NCI-H1417 (cell line): ENCODE results near the gene PPM1J.
A peak's percentile ranks its signal among the peaks of the same experiment; 100 is the strongest.

Experiments
- DNase-seq, 3 experiments: peaks; one replicate each; lab custom pipeline; 2025; lab: John Stamatoyannopoulos, UW

The PPM1J gene

DNA sequence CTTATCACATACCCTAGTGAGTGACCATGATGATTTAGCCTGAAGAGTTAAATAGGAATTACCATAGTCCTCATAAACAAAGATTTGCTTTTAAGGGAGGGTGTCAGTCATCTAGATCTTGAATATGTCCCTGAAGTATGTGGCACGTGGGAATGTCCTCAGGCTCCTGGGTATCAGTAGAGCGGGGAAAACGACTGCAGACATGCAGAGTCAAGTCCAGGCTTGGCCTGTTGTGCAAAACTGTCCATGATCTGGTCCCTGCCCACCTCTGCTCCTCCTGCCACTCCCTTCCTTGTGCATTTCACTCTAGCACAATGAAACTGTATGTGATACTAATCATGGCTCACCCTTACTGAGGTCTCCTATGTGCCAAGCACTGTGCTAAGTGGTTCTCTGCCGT lies 27.8 kb downstream of the PPM1J start:
- DNase-seq, result no peak

DNA sequence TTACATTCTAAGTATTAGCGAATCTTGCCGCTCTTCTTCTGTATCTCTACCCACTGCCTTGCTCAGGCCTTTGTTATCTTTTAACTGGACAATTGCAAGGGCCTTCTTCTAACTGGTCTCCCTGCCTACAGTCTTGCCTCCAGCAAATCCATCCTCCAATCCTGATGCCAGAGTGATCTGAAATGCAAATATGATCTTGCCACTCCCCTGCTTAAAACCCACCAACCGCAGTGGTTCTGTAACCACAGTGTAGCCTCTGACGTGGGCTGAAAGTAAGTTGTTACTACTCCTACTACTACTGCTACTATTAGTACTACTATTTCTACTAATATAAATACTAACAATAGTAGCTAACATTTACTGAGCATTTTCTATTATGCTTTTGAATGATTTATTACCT lies 28.3 kb downstream of the PPM1J start:
- no peak for DNase-seq

DNA sequence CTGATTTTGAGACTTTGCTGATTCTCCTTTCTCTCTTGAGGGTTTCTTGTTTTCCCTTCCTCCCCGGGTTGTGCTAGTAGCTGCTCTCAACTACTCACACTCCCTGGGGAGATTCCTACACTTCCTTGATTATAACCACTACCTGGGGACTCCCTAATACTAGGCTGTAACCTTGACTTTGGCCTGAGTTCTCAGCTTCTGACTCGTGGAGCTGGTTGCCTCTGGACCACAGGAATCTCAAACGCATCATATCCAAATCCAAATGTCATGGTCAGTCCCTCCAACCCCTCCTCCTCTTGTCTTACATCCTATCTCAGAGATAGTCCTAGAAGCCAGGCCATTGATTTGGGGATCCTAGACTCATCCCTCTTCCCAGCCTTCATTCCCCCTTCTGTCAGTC lies 28.7 kb downstream of the PPM1J start:
- DNase-seq, result no peak

DNA sequence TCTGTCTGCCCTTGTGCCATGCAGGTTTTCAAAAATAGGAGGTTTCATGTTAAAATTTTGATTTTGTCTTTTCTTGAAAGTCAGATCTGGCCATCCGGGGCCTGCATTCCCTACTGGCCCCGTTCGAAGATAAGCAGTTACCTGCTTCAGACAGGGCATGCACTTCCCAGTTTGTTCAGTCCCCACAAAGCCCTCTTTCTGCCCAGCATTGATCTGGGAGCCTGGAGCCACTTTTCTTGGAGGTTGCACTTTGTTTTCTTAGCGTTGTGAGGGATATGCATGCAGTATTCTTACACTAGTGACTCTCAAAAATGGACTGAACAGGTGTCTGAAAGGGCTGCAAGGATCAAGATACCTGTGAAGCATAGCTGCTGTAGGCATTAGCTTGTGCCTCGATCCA lies 29.2 kb downstream of the PPM1J start:
- no peak for DNase-seq

DNA sequence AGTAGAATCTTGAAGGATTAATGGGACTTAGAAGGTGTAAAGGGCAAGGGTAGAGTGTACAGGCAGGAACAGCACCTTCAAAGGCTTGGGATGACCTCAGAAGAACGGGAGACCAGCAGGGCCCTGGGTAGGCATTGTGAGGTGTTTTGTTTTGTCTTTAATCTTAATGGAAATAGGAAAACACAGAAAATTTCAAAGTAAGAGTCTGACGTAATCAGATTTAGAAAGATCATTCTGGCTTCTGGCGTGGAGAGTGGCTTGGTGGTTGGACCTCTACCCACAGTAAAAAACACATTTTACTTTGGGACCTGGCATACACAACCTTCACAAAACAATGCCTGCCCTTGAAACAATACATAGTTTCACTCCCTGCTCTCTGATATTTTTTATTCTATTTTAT lies 36.5 kb downstream of the PPM1J start:
- no peak for DNase-seq

DNA sequence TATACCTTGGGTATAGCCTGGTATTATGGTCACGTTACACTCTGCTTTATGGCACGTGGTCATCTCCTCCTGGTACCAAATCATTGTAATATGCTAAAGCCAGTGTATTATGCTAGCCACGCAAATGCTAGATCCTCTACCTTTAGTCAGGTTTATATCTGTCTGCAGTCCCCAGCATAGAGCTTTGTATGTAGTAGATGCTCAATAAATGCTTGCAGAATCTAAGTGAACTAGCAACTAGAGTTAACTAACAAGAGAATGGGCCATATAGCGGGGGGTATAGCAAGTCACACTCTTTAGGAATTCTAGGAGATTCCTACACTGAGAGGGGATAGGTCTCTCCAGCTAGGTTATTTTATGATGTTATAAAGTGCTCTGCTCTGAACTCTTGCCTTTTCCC lies 37.6 kb downstream of the PPM1J start:
- no peak for DNase-seq

DNA sequence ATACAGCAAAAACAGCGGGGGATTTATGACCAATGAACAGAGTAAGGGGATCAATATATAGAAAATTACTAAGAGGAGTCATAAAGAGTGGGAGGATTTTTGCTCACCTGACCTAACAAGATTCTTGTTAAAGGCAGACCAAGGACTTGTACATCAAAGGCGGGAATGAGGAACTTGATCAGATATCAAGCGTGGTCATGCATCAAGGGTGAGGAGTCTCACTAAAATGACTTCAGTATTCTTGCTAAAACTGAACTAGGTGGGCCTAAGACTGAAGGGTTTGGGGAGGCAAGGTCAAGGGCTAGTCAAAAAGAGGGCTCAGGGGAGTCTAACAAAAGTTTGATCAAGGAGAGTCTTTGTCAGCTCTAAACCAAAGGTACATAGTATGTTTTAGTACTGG lies 38.6 kb downstream of the PPM1J start:
- DNase-seq, result no peak

DNA sequence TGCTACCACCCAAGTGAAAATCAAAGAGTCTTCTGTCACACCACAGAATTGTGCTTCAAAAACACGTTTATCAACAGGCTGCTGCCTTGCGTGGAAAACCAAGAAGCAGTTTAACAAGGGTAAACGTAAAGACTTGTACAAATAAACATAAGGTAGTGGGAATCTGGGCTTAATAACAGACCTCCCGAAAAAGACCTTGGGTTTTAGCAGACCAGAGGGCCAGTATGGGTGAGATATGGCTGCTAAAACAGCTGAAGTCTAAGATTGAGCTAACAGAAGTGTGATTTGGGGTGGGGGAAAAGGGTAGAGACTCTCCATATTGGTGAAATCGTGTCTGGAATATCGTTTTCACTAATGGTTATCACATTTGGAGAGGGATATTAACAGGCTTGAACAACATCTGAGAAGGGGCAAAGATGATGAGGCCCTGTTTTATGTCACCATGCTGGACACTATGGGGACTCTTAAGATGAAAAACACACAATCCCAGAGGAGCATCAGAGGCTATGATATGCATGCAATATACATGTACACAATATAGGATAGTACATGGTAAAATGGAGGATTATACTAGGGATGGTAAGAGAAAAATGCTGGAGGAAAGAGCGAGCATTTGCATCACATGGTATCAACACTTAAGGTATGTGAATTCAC lies 39.3 kb downstream of the PPM1J start:
- DNase-seq, result no peak

DNA sequence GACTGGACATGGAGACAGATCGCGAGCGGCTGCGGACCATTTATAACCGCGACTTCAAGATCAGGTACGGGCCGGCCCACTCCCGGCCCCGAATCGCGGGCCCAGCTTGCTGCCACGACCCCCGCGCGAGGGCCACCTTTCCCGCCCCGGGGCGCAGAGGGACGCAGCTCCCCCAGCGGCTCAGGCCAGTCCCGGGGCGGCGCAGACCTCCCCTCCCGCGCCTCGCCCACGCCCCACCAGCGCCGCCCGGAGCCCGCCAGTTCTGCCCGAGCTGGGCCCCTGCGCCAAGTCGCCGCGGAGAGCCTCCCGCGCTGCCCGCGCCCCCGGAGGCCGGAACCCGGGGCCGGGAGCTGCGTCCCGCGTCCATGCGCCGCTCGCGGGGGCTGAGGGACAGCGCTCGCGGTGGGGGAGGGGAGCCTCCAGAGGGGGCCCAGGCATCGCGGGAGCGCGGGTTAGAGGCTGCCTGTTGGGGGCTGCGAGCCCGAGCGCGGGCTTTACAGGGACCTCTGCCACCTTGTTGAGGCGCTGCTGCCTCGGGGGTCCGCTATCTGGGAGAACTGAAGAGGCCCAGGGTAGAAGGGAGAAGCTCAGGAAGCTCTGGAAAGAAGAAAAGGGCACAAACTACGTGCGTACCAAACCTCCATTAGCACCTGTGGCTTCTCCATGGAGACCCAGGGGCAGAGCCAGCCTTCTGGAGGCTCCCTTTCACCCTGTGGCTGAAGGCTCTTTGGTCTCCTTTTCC lies 40.0 kb downstream of the PPM1J start:
- peak; percentile 53 to 85 (median 84) for DNase-seq

DNA sequence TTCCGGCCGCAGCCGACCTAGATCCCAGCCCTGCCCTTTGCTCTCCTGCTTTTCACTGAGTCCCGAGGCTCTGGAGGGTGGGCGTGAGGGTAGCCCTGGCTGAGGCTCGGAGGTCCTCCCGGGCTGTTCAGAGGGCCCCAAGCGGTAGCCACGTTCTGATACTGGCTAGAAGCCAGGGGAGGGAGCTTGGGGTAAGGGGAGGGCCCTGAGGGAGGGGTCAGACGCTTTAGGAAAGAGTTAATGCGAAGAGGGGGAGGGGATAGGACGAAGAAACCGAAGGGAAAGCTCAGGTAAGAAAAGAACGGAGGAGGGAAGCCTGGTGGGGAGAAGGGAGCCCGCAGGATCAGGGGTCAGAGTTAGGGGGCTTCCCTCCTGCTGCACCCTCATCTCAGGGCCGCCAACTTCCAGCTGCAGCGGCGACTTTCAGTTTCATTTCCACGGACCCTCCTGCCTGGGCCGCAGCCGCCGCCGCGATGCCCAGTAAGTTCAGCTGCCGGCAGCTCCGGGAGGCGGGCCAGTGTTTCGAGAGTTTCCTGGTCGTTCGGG lies 40.6 kb downstream of the PPM1J start, which contains the start of gene MOV10:
Gene MOV10 (plus strand): TSS at position 220 of the 546 bp plus-strand sequence. CDS start 254 bp downstream, at position 474.
- DNase-seq, result peak; percentile 41 to 88 (median 84)

DNA sequence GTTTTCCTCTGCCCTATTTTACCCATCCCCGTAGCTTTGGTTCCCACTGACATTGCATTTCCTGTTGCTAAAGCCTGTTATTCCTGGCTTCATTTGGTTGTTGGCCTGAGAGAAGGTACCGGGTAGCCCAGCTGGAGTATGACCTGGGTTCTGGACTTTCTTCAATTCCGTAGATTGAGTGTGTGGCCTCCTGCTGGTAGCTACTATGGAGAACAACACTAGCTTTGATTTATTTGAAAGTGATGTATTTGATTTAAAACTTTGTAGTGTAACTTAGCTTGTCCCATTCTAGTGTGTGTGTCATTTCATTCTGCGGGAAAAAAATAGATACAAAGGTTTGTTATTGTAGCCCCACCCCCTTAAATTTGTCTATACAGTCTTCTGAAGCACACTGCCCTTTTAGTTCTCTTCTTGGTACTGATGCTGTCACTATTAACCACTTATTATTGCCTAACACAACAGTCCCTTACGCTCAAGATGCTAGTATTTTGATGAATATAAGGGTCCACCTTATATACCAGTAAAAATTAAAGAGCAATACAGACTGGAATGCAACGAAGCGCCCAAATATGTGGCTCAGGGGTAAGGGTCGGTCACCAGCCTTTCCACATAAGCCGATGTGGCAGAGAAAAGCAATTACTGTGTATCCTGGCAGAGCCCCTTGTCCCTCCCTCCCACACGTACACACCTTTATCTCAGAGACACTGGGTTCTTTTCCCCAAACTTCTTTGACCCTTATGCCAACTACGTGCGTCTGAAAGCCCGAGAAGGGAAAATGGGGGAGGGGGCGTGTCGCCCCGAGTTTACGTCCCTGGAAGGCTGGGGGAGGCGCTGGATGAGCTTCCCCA lies 41.3 kb downstream of the PPM1J start:
- peak; percentile 19 to 75 (median 36) for DNase-seq

DNA sequence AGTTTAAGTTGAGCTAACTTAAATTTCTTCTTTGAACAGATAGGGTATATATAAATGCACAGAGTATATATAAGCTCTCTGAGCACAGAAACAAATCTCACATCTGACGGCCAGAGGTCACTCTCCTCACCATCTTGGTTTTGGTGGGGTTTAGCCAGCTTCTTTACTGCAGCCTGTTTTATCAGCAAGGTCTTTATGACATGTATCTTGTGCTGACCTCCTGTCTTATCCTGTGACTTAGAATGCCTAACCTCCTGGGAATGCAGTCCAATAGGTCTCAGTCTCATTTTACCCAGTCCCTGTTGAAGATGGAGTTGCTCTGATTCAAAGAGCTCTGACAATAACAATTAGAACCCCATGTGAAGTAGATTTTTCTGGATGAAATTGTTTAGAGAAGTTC lies 42.3 kb downstream of the PPM1J start:
- DNase-seq, result no peak

DNA sequence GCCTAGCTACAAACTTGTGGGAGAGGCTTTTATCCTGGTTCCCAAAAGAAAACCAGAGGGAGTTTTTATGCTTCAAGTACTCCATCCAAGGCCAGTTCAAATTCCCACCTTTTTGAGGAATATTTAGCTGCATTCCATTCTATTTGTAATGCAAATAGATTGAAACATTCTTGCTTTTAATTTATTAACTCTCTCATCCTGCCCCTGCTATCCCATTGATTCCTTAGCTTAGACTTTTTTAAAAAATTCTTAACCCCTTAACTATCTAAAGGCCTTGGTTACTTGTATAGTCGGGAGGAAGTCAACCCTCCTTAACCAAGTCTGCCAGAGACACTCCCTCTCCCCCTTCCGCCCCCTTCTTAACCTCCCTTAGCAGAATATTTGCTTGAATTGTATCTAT lies 43.1 kb downstream of the PPM1J start:
- DNase-seq, result no peak

DNA sequence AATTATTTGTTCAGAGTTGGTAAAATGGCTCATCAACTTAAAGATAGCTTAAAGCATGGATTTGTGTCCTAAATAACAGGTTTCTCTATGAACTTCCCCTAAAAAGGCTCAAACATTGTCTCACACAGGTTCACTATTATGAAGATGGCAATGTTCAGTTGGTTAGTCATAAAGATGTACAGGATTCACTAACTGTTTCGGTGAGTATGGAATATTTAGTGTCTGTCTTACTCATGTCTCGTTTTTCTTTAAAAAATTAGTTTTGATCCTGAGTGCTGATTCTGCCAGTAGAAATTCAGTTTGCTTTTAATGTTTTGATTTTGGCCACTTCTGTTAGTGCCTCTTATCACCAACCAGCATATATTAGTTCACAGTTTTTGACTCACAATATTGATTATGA lies 48.2 kb downstream of the PPM1J start:
- DNase-seq, result no peak

DNA sequence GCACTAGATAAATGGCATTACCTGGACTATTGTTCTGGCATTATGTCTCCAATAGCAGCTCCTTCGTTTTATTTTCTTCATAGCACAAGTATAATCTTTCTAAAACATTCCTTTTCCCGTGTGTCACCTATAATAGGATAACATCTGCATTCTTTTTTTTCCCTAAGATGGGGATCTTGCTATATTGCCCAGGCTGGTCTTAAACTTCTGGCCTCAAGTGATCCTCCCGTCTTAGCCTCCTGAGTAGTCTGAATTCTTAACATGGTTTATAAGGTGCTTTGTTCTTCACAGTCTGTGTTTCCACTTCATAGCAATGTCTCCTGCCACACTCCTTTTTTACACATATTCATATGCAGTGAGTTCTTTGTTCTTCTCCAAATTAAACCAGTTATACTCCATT lies 49.3 kb downstream of the PPM1J start:
- no peak for DNase-seq
